ENCODE measurements around the gene PTPRA. TPM values are rescaled to one million over a fixed set of nuclear protein-coding genes. Genes with fewer than 3 reads are reported as not detected.

PTPRA gene
- total RNA-seq, 1 donor from 2014 or later: 63.3 TPM

DNA sequence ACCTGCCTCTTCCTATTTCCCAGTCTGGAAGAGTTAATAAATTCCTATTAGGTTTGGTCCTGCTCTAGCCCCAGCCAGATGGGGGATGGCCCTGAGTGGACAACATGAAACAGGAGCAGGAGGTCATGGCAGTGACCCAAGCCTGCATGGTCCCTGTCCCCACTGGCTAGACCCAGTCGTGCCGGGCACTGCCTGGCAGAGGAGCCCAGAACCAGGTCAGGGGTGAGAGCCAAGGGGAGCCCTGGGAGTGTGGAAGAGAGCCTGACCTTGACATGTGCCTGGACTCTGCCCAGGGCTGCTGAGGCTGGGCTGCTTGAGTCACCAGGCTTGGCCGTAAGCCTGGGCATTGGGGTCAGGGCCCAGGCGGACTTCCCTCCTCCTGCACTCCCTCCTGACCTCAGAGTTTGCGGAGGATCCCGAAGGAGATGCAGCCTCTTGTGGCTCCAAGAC is 207.7 kb downstream of the PTPRA start:
- no peak for DNase-seq
- intact Hi-C loops (cut with DNase I): no loop called here
- no peak for TF ChIP-seq CTCF (IDR thresholded peaks at IDR 0.05)
- Histone ChIP-seq H3K4me1 (peaks cover 16% of the 10 kb centered on the region), H3K4me3 (no peak overlapping the region), H3K9me3 (no peaks in the 10 kb centered on the region), H3K27ac (no peak overlapping the region), H3K27me3 (ENCODE audit: low read depth) (peaks cover 51% of the 10 kb centered on the region), H3K36me3 (no peaks in the 10 kb centered on the region)
- peak in 1 of 2 donors; percentile 21 for ATAC-seq

DNA sequence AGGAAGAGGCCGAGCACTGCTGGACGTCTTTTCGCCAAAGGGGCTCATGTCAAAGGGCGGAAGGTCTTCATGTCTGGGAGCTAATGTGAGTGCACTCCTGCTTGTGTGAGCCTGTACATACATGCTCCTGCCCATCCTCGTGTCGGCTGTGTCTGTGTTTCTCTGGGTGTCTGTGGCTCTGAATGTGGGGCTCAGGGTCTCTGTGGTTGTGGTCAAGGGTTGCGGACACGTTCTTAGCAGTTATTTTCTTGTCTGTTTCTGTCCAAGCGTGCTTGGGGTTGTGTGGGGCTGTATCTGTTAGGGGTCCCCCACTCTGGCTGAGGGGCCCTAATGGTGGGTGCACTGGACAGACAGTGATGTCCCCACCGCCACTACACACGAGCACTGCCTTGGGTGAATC is 208.4 kb downstream of the PTPRA start:
- H3K4me1 ChIP-seq: peaks cover 16% of the 10 kb centered on the region
- no peak overlapping the region for H3K27ac ChIP-seq
- ATAC-seq (no peak), DNase-seq (no peak)
- TF ChIP-seq CTCF (IDR thresholded peaks at IDR 0.05): no peak
- no peaks in the 10 kb centered on the region for H3K9me3 ChIP-seq
- intact Hi-C loops (cut with DNase I): no loop called here
- peaks cover 52% of the 10 kb centered on the region for H3K27me3 ChIP-seq (ENCODE audit: low read depth)
- H3K36me3 ChIP-seq: no peaks in the 10 kb centered on the region
- H3K4me3 ChIP-seq: no peak overlapping the region

- Histone ChIP-seq H3K4me1 (peaks cover 16% of the 10 kb centered on the region), H3K36me3 (no peaks in the 10 kb centered on the region), H3K4me3 (peak overlapping the region; percentile 35), H3K9me3 (no peaks in the 10 kb centered on the region), H3K27me3 (ENCODE audit: low read depth) (peaks cover 52% of the 10 kb centered on the region), H3K27ac (no peak overlapping the region)
- no peak for DNase-seq
- ATAC-seq: peak; percentile 25 to 49
- intact Hi-C loops (cut with DNase I): no loop called here
- no peak for TF ChIP-seq CTCF (IDR thresholded peaks at IDR 0.05)
Observed at GRCh38 chr20:3082306-3082951, 209.1 kb downstream of the PTPRA start.

DNA sequence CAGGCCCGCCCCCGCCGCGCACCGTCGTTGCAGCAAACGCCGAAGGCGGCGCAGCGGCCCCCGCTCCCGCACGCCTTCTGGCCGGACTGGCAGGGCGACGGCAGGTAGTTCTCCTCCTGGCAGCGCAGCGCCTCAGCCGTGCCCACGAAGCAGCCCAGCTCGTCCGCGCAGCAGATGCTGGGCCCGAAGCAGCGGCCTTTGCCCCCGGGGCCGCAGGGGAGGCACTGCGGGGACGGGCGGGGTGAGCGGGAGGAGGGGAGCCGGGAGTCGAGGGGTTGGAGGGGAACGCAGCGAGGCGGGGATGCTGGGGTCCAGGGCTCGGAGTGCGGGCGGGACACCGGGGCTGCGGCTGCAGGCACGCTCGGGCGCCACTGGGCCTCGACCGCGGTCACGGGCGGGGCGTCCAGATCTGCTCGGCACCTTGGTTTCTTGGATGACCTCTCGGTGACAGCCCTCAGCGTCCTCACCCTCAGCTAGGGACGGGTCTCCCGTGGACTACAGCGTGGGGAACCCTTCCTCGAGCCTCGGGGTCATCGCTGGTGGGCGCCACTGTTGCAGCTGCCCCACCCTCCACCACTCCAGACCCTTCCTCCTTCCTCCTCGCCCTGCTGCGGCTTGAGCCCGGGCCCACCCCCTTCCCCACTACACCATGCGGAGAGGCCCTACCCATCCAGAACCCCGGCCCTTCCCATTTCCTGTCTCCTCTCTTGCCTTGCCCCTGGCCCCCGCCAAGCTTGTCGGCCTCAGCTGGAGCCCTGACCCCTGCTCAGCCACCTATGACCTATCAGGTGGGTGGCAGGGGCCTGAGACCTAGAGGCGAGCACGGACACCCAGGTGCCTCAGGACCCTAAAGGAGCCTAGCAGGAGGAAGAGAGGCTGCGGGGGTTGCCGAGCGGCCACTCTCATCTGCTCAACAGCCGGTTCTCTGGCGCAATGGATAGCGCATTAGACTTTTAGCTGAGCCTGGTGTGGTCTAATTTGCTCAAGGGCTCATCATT is 210.0 kb downstream of the PTPRA start:
- intact Hi-C loops (cut with DNase I): no loop called here
- DNase-seq (no peak), ATAC-seq (peak; percentile 17 to 18)
- H3K4me3 ChIP-seq: peak overlapping the region; percentile 35
- peaks cover 52% of the 10 kb centered on the region for H3K27me3 ChIP-seq (ENCODE audit: low read depth)
- no peak overlapping the region for H3K27ac ChIP-seq
- H3K4me1 ChIP-seq: peaks cover 16% of the 10 kb centered on the region
- H3K36me3 ChIP-seq: no peaks in the 10 kb centered on the region
- no peak for TF ChIP-seq CTCF (IDR thresholded peaks at IDR 0.05)
- H3K9me3 ChIP-seq: no peaks in the 10 kb centered on the region

DNA sequence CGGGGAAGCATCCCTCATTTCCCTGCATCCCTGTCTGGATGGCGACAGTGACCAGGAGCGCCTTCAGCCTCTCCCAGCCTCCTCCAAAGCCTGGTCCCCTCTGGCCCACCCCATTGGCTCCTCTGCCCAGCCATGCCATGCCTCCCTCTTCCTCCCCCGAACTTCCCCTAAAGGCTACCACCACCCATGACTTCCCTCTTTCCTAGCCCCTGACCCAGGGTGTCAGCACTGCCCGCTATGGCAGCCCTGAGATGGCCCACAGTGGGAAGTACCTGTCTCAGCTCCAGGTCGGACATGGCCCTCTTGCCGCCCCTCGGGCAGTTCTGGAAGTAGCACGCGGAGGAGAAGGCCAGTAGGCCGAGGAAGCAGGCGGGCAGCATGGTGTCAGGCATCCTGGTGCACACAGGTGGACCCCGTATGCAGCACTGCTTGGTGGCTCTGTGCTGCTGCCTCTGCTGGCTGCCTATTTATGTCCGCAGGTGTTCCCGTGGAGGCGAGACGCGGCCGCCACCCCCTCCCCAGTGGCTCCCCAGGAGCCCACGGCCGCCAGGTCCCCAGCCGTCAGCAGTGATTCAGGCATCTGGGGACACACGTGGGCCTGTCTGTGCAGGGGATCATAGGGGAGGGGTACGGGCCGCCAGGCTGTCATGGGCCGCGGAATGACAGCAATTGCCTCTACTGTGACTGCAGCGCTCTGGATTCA is 211.2 kb downstream of the PTPRA start, which contains the start of gene AVP:
TSS of gene AVP (minus strand) at position 442 of the 703 bp plus-strand sequence. CDS start at position 392, 50 bp downstream.
- Histone ChIP-seq H3K27ac (no peak within 1 kb of the TSS), H3K4me3 (no peak within 1 kb of the TSS), H3K9me3 (no peaks in the 10 kb centered on the region), H3K27me3 (ENCODE audit: low read depth) (peaks cover 52% of the 10 kb centered on the region), H3K4me1 (peaks cover 16% of the 10 kb centered on the region), H3K36me3 (no peaks in the 10 kb centered on the region)
- DNase-seq: no peak
- intact Hi-C loops (cut with DNase I): no loop called here
- ATAC-seq: peak; percentile 25 to 34
- TF ChIP-seq CTCF (IDR thresholded peaks at IDR 0.05): no peak

Data from lower lobe of right lung (tissue), 2 donors.